Measurements from ENCODE around the gene RBP4.

RBP4 gene

GRCh38 chr10:93573924-93574323, 27.1 kb downstream of the RBP4 start:
- no peak overlapping the region for H3K27ac ChIP-seq
- no peak for TF ChIP-seq ZFX (IDR thresholded peaks at IDR 0.05; ENCODE audit: borderline replicate concordance)
- TF ChIP-seq CTCF (IDR thresholded peaks at IDR 0.05) = no peak

GRCh38 chr10:93573051-93573909, 27.8 kb downstream of the RBP4 start:
- no peak overlapping the region for H3K27ac ChIP-seq
- TF ChIP-seq CTCF (IDR thresholded peaks at IDR 0.05) = no peak
- TF ChIP-seq ZFX (IDR thresholded peaks at IDR 0.05; ENCODE audit: borderline replicate concordance) = no peak

- no peak for TF ChIP-seq ZFX (IDR thresholded peaks at IDR 0.05; ENCODE audit: borderline replicate concordance)
- no peak for TF ChIP-seq CTCF (IDR thresholded peaks at IDR 0.05)
- H3K27ac ChIP-seq = no peak overlapping the region
Observed at GRCh38 chr10:93572606-93573005, 28.4 kb downstream of the RBP4 start.

GRCh38 chr10:93570383-93570782, 30.7 kb downstream of the RBP4 start:
- no peak for TF ChIP-seq CTCF (IDR thresholded peaks at IDR 0.05)
- no peak for TF ChIP-seq ZFX (IDR thresholded peaks at IDR 0.05; ENCODE audit: borderline replicate concordance)
- no peak overlapping the region for H3K27ac ChIP-seq

GRCh38 chr10:93568105-93568390, 33.0 kb downstream of the RBP4 start:
- H3K27ac ChIP-seq = no peak overlapping the region
- TF ChIP-seq ZFX (IDR thresholded peaks at IDR 0.05; ENCODE audit: borderline replicate concordance) = no peak
- no peak for TF ChIP-seq CTCF (IDR thresholded peaks at IDR 0.05)

GRCh38 chr10:93567277-93568104, 33.5 kb downstream of the RBP4 start:
- TF ChIP-seq ZFX (IDR thresholded peaks at IDR 0.05; ENCODE audit: borderline replicate concordance) (no peak), CTCF (IDR thresholded peaks at IDR 0.05) (no peak)
- H3K27ac ChIP-seq = no peak overlapping the region

All from 22Rv1 (cell line).